Measurements from ENCODE around the gene SRCAP.

DNA sequence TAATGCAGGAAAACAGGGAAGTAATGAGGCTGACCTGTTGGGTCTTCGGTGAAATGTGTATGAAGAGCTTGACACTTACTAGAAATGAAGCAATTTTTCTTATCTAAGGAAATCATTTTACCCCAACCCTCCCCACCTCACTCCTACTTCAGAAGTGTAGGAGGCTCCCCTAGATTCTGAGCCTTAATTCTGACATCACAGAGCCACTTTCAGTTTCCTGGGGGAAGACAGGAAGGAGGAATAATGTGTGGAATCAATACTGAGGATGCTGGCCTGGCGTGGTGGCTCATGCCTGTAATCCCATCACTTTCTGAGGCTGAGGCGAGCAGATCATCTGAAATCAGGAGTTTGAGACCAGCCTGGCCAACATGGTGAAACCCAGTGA, 20.4 kb upstream of the SRCAP start:
- no peak for TF ChIP-seq POLR2A (IDR thresholded peaks at IDR 0.05; ENCODE audit: low read depth)
- TF ChIP-seq, protein P1, sequence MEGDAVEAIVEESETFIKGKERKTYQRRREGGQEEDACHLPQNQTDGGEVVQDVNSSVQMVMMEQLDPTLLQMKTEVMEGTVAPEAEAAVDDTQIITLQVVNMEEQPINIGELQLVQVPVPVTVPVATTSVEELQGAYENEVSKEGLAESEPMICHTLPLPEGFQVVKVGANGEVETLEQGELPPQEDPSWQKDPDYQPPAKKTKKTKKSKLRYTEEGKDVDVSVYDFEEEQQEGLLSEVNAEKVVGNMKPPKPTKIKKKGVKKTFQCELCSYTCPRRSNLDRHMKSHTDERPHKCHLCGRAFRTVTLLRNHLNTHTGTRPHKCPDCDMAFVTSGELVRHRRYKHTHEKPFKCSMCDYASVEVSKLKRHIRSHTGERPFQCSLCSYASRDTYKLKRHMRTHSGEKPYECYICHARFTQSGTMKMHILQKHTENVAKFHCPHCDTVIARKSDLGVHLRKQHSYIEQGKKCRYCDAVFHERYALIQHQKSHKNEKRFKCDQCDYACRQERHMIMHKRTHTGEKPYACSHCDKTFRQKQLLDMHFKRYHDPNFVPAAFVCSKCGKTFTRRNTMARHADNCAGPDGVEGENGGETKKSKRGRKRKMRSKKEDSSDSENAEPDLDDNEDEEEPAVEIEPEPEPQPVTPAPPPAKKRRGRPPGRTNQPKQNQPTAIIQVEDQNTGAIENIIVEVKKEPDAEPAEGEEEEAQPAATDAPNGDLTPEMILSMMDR (IDR thresholded peaks at IDR 0.05), result no peak
- no peak for TF ChIP-seq POLR2AphosphoS5 (IDR thresholded peaks at IDR 0.05)
- TF ChIP-seq EP300 (IDR thresholded peaks at IDR 0.05), result no peak

Measured in esophagus muscularis mucosa (tissue), 4 donors.